SK-N-MC (cell line): ENCODE results near the gene PROKR1.

ENCODE experiments used
- EZH2 ChIP-seq: fragments of 200-600 bp; sonication (generic); IDR thresholded peaks from one replicate; pipeline ENCODE4 v1.6.1; 2017; ENCODE audit warnings: antibody characterized with exemption
- POLR2AphosphoS5 ChIP-seq: IDR thresholded peaks from 2 replicates; pipeline ENCODE4 v1.6.1; 2012; ENCODE audit warnings: mild to moderate bottlenecking, low read depth, low read length, borderline replicate concordance

DNA sequence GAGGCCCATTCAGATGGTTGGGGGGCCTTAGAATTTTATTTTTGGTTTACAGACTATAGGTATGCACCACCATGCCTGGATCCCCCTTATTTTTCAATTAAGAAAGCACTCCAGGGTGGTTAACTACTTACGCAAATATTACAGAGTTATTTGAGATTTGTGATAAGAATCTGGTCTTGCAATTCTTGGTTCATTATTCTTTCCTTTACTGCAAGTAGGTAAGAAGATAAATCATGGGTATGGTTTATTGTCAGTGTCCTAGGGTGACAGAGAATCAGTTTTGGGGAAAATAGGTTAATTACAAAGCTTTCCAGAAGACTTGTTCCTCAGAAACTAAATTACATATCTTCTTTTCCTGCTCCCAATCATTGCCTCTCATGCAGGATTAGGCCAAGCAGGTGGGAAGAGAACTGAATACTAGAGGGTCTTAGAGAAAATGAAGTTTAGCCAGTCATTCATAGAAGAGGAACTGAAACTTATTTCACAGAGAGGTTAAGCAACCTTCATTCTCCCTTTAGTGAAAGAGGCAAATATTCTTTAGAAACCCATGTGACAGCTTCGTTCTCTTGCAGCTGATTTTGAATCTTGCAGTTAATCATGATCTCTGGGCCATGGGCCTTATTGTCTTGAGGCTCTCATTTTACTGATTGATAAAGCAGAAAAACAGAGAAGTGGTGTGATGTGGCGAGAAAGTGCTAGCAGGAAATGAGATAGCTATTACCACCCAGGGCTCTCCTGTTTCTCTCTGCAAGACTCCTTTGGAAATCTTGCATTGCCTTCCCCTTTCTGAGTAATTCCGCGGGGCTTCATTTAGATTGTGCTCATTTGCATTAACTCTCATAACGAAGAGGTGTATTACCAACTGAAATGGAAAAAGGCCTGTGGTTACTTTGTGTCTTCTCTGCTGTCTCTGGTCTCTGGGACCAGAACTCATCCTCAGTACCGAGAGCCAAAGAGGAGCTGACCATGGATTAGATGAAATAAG, 46.5 kb downstream of the PROKR1 start:
- no peak for TF ChIP-seq POLR2AphosphoS5
- TF ChIP-seq EZH2, result no peak
